ENCODE data around the gene TRAF3IP1.

- TF ChIP-seq POLR2A (IDR thresholded peaks at IDR 0.05) (no peak), CTCF (IDR thresholded peaks at IDR 0.05) (no peak)
Measured at GRCh38 chr2:238427435-238428162, 107.3 kb downstream of the TRAF3IP1 start.
